GM12874 (cell line): Measurements from ENCODE around the gene AGBL4.

Experiments
- CTCF ChIP-seq: IDR thresholded peaks from 2 replicates; pipeline ENCODE4 v1.5.1; 2011; ENCODE audit warnings: low read depth, mild to moderate bottlenecking, control low read depth, low read length, moderate library complexity; ENCODE audit not compliant: insufficient read depth

AGBL4 gene

GRCh38 chr1:49331066-49331852, 692.5 kb downstream of the AGBL4 start:
- no peak for TF ChIP-seq CTCF

GRCh38 chr1:49323925-49324540, 699.7 kb downstream of the AGBL4 start:
- no peak for TF ChIP-seq CTCF

GRCh38 chr1:49319426-49319963, 704.3 kb downstream of the AGBL4 start:
- no peak for TF ChIP-seq CTCF

- no peak for TF ChIP-seq CTCF
Observed at GRCh38 chr1:49318218-49318617, 705.5 kb downstream of the AGBL4 start.

- no peak for TF ChIP-seq CTCF
Observed at GRCh38 chr1:49307457-49307856, 716.3 kb downstream of the AGBL4 start.

GRCh38 chr1:49306507-49307070, 717.2 kb downstream of the AGBL4 start:
- TF ChIP-seq CTCF: no peak

- no peak for TF ChIP-seq CTCF
Observed at GRCh38 chr1:49298304-49298703, 725.5 kb downstream of the AGBL4 start.
